Suprapubic skin (tissue), 4 donors: ENCODE data around the gene FAM228A. TPM values are rescaled to one million over a fixed set of nuclear protein-coding genes. Genes with fewer than 3 reads are reported as not detected.

ENCODE experiments used
- DNase-seq, 2 donors: peaks; one replicate each; pipeline ENCODE4 v3.0.0-alpha.2; 2019; ENCODE audit warnings: low spot score in 2 of 2
- H3K27ac ChIP-seq: fragments of 200-600 bp; sonication (generic); one replicate; pipeline ENCODE4 v1.5.1; 2019
- H3K27me3 ChIP-seq: fragments of 200-600 bp; sonication (generic); one replicate; pipeline ENCODE4 v1.5.1; 2019
- H3K36me3 ChIP-seq: fragments of 200-600 bp; sonication (generic); one replicate; pipeline ENCODE4 v1.5.1; 2019
- H3K4me1 ChIP-seq: fragments of 200-600 bp; sonication (generic); one replicate; pipeline ENCODE4 v1.5.1; 2019
- H3K4me3 ChIP-seq: fragments of 200-600 bp; sonication (generic); one replicate; pipeline ENCODE4 v1.5.1; 2019; ENCODE audit warnings: mild to moderate bottlenecking
- H3K9me3 ChIP-seq: fragments of 200-600 bp; sonication (generic); one replicate; pipeline ENCODE4 v1.5.1; 2019
- EP300 ChIP-seq: sonication (generic); formaldehyde crosslinking; IDR thresholded peaks from one replicate; pipeline ENCODE4 v1.6.1; 2017; ENCODE audit warnings: antibody characterized with exemption
- POLR2A ChIP-seq, 2 donors: fragments of 450-650 bp; IDR thresholded peaks; one replicate each; pipeline ENCODE4 v1.6.1; 2017; ENCODE audit warnings: antibody characterized with exemption in 2 of 2, mild to moderate bottlenecking in 2 of 2, moderate library complexity in 2 of 2
- POLR2AphosphoS5 ChIP-seq, 3 donors: sonication (generic); formaldehyde crosslinking; IDR thresholded peaks; one replicate each; pipeline ENCODE4 v1.6.1; 2017; ENCODE audit warnings: antibody characterized with exemption in 3 of 3
- WGBS: methylation state at CpG from one replicate; pipeline ENCODE4 v1.1.5; 2018; 5-methylcytosine and 5-hydroxymethylcytosine counted together
- total RNA-seq, 4 donors: library from RNA; depleted of rRNA; stranded (reverse); fragments of >200 nt; gene quantifications; one replicate each; pipeline ENCODE4 v1.1.0, GENCODE V29; 2016
- TF ChIP-seq, protein P1 (sequence below), 2 donors: fragments of 200-600 bp in 1 of 2; fragments of 450-650 bp in 1 of 2; sonication (generic) in 1 of 2; IDR thresholded peaks; one replicate each; pipeline ENCODE4 v1.5.1; 2016 to 2019; ENCODE audit warnings: antibody characterized with exemption in 2 of 2, mild to moderate bottlenecking in 1 of 2, moderate library complexity in 1 of 2

Gene FAM228A
- total RNA-seq, 4 donors from 2014 or later, result 0.72 to 0.89 TPM; not detected in 2

DNA sequence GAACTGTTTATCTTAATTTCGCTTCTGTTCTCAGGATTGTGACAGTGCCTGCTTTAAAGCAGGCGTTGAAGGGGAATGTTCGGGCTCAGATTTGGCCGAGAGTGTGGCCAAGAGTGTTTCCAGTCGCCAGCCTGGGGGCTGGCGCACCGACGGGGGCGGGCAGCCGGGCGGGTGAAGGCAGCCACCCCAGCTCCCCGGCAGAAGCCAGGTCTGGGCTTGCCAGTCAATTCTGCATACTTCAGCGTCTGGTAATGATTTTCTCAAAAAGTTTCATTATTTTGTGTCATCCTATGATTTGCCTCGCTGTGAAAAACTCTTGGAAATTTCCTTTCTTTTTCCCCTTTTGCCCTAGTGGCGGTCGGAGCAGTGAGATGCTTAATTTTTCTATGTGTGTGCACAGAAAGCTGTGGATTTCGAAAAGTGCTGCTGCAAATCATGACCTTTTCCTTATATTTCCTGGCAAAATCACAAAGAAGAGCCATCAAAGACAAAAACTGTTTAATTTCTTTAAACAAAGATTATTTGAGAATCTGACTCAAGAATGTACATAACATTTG, 856 bp downstream of the FAM228A start:
- no peaks in the 10 kb centered on the region for H3K36me3 ChIP-seq
- peak overlapping the region; percentile 41 for H3K4me3 ChIP-seq
- 51% methylated on average over 17 of the region's 17 CpGs for WGBS
- TF ChIP-seq POLR2A (IDR thresholded peaks at IDR 0.05) (no peak), POLR2AphosphoS5 (IDR thresholded peaks at IDR 0.05) (no peak), EP300 (no peak)
- TF ChIP-seq, protein P1, sequence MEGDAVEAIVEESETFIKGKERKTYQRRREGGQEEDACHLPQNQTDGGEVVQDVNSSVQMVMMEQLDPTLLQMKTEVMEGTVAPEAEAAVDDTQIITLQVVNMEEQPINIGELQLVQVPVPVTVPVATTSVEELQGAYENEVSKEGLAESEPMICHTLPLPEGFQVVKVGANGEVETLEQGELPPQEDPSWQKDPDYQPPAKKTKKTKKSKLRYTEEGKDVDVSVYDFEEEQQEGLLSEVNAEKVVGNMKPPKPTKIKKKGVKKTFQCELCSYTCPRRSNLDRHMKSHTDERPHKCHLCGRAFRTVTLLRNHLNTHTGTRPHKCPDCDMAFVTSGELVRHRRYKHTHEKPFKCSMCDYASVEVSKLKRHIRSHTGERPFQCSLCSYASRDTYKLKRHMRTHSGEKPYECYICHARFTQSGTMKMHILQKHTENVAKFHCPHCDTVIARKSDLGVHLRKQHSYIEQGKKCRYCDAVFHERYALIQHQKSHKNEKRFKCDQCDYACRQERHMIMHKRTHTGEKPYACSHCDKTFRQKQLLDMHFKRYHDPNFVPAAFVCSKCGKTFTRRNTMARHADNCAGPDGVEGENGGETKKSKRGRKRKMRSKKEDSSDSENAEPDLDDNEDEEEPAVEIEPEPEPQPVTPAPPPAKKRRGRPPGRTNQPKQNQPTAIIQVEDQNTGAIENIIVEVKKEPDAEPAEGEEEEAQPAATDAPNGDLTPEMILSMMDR (IDR thresholded peaks at IDR 0.05), result no peak
- no peak for DNase-seq
- H3K27ac ChIP-seq, result no peak overlapping the region
- no peaks in the 10 kb centered on the region for H3K27me3 ChIP-seq
- H3K4me1 ChIP-seq, result peaks cover 6% of the 10 kb centered on the region
- H3K9me3 ChIP-seq, result no peaks in the 10 kb centered on the region

DNA sequence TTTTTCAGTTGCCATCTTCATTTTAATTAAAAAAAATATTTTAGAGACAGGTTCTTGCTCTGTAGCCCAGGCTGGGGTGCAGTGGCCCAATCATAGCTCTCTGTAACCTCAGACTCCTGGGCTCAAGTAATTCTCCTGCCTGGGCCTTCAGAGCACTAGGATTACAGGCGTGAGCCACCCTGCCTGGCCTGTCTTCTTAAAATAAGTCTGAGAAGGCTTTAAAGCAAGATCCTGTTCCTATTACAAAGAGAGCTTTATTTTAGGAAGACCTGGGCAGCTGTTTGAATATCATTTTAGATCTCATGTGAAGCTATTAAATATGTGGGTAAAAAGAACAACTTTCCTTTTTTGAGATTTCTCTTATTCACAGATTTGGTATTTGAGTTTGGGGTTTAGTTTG, 1.5 kb downstream of the FAM228A start:
- TF ChIP-seq POLR2A (IDR thresholded peaks at IDR 0.05), result no peak
- TF ChIP-seq, protein P1 (IDR thresholded peaks at IDR 0.05), result no peak
- TF ChIP-seq POLR2AphosphoS5 (IDR thresholded peaks at IDR 0.05), result no peak
- Histone ChIP-seq H3K4me3 (no peak overlapping the region), H3K36me3 (no peaks in the 10 kb centered on the region), H3K27ac (no peak overlapping the region), H3K27me3 (no peaks in the 10 kb centered on the region), H3K9me3 (no peaks in the 10 kb centered on the region), H3K4me1 (peaks cover 6% of the 10 kb centered on the region)
- whole genome bisulfite sequencing, result 67% methylated on average over 1 of the region's 1 CpG
- DNase-seq, result no peak

DNA sequence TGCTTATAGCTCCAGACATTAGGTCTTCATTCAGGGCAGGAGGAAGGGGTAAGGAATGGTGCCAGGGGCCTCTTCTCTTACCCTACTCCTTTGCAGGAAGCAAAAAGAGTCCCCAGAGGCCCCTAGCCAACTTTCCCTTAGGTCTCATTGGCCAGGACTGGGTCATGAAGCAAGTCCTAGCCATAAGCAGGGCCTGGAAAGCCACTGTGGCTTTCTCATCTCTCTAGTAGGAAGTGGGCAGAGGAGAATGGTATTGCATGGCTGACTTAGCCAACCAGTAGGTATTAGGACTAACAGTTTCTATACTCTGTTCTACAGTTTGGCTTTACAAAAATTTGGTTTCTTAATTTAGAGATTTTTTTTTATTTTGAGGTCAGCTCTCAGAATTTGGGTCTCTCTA, 4.8 kb downstream of the FAM228A start:
- TF ChIP-seq POLR2A (IDR thresholded peaks at IDR 0.05) (no peak), POLR2AphosphoS5 (IDR thresholded peaks at IDR 0.05) (no peak), EP300 (no peak)
- TF ChIP-seq, protein P1 (IDR thresholded peaks at IDR 0.05), result no peak
- no peak for DNase-seq
- H3K4me1 ChIP-seq, result peaks cover 6% of the 10 kb centered on the region
- no peaks in the 10 kb centered on the region for H3K27me3 ChIP-seq
- H3K36me3 ChIP-seq, result no peaks in the 10 kb centered on the region
- H3K27ac ChIP-seq, result no peak overlapping the region
- no peak overlapping the region for H3K4me3 ChIP-seq
- H3K9me3 ChIP-seq, result no peaks in the 10 kb centered on the region

DNA sequence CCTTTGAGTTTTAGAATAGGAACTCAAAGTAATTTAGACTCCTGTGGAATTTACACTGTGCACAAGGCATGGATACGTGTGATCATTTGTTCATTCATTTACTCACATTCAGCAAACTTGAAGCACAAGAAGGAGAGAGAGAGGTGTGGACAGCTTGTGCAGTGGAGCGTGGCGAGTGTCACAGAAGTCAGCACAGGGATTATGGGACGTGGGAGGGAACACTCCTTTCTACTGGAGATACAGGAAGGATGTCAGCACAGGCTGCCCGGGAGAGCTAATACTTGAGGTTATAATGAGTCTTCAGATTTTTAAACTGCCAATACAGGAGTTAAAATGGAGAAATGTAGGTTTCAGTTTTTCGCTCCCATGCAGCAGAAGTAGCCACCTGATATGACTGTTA, 7.0 kb downstream of the FAM228A start:
- TF ChIP-seq POLR2A (IDR thresholded peaks at IDR 0.05), result no peak
- TF ChIP-seq, protein P1 (IDR thresholded peaks at IDR 0.05), result no peak
- TF ChIP-seq EP300, result no peak
- TF ChIP-seq POLR2AphosphoS5 (IDR thresholded peaks at IDR 0.05), result no peak
- no peaks in the 10 kb centered on the region for H3K4me1 ChIP-seq
- no peak for DNase-seq
- no peaks in the 10 kb centered on the region for H3K27me3 ChIP-seq
- no peaks in the 10 kb centered on the region for H3K9me3 ChIP-seq
- 83% methylated on average over 6 of the region's 6 CpGs for WGBS
- H3K36me3 ChIP-seq, result no peaks in the 10 kb centered on the region
- H3K27ac ChIP-seq, result no peak overlapping the region
- H3K4me3 ChIP-seq, result no peak overlapping the region

DNA sequence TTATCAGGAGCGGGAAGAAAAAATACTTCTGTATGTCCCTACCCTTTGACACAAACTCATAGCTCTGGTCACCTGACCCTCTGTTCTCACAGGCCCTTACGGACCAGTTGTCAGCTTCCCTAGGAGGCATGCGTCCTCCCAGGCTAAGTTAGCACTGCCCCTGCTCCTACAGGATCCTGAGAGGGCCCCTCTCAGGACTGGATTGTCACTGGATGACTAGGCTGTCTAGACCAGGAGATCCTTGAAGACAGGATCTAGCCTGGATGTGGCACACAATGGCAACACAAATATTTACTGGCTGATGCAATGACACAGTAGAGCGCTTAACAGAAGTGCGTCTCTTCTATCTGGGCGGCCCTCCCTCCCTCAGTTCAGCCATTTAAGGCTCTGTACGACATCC, 7.7 kb downstream of the FAM228A start:
- Histone ChIP-seq H3K27me3 (no peaks in the 10 kb centered on the region), H3K4me3 (no peak overlapping the region), H3K4me1 (no peaks in the 10 kb centered on the region), H3K9me3 (no peaks in the 10 kb centered on the region), H3K36me3 (no peaks in the 10 kb centered on the region), H3K27ac (no peak overlapping the region)
- no peak for DNase-seq
- TF ChIP-seq, protein P1 (IDR thresholded peaks at IDR 0.05), result no peak
- TF ChIP-seq POLR2A (IDR thresholded peaks at IDR 0.05) (no peak), EP300 (no peak), POLR2AphosphoS5 (IDR thresholded peaks at IDR 0.05) (no peak)
- WGBS, result 90% methylated on average over 6 of the region's 7 CpGs
